Hematopoietic multipotent progenitor cell treated with erythropoietin and hydrocortisone succinate and interleukin-3 and kit ligand, for 6 days (in vitro differentiated cells): ENCODE results near the gene CRYAA.
"Not testable (repeated sequence)": the region's sequence is repeated elsewhere in the genome, so short reads cannot be mapped to it uniquely, and the experiment has no call there.

ENCODE experiments used
- DNase-seq: peaks from one replicate; pipeline ENCODE4 v3.0.0-alpha.2; 2015

Gene CRYAA

DNA sequence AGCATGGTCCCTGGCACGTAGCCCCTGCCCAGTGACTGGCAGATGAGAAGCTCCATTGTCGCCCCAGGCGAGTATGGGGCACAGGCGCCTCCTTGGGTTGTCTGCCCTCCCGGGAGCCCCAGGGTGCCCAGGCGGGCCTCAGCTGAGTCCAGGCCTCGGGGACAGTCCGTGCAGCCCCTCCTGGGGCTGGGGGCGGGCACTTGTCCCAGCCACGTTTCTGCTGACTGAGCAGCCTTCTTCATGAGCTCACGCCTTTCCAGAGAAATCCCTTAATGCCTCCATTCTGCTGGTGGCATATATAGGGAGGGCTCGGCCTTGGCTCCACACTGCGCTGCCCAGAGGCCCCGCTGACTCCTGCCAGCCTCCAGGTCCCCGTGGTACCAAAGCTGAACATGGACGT, at the start of gene CRYAA:
Gene CRYAA, plus strand, starts transcription at position 301 of the 400 bp plus-strand sequence. Its CDS starts 92 bp downstream, at position 393.
- not testable (repeated sequence) for DNase-seq

GRCh38 chr21:43130094-43130493, 38.7 kb upstream of the CRYAA start:
- not testable (repeated sequence) for DNase-seq

- DNase-seq: not testable (repeated sequence)
Observed at GRCh38 chr21:43134520-43134919, 34.3 kb upstream of the CRYAA start.

- not testable (repeated sequence) for DNase-seq
Observed at GRCh38 chr21:43138944-43139343, 29.9 kb upstream of the CRYAA start.

DNA sequence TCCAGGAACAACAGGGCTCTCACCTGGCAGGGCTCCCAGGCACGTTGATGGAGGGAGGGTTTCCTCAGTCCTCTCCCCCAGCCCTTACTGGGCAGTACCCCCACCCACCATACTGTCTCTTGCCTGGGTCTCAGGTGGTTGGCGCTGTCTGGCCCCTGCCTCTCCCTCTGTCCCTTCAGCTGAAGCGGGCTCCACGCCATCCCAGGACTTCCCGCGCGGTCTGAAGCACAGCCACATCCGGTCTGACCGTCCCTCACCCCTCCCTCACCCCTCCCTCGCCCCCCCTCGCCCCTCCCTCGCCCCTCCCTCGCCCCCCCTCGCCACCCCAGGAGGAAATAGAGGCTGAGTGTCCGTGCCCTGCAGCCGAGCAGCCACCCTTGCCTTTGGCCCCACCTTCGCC, 27.4 kb upstream of the CRYAA start:
- not testable (repeated sequence) for DNase-seq

GRCh38 chr21:43146637-43147036, 22.2 kb upstream of the CRYAA start:
- DNase-seq: not testable (repeated sequence)

DNA sequence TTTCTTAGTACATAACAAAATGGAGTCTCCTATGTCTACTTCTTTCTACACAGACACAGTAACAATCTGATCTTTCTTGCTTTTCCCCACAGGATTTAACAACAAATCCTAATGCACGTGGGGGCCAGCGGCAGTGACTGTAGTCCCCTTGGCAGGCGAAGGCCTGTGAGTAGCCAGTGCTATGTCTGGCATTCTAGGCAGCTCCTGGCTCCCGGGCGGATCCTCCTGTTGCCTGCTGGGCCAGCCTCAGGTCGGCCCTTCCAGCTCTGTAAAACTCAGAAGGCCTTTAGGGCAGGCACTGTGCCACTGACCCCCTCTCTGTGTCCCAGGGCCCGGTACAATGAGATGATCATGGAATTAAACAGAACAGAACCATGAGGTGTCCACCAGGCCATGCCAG, 20.8 kb upstream of the CRYAA start:
- DNase-seq: not testable (repeated sequence)

- not testable (repeated sequence) for DNase-seq
Observed at GRCh38 chr21:43149344-43149743, 19.5 kb upstream of the CRYAA start.

DNA sequence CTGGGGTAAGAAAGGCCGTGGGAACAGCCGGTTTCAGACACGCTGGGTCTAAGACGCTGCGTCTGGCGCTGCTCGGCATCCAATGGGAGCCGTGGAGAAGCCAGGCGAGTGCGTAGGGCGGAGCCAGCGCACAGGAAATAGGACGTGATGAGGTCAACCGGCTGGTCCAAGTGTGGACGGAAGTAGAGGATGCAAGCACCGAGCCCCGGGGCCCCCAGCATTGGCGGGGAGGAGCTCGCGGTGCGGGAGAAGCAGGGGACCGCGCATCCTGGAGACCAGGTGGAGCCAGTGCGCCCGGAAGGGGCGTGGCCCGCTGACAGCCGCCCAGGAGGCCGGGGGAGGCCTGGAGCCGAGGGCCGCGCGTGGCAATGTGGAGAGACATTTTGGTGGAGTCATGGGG, 15.2 kb upstream of the CRYAA start:
- not testable (repeated sequence) for DNase-seq

GRCh38 chr21:43159279-43160175, 9.3 kb upstream of the CRYAA start:
- not testable (repeated sequence) for DNase-seq

- not testable (repeated sequence) for DNase-seq
Observed at GRCh38 chr21:43161826-43162707, 6.7 kb upstream of the CRYAA start.

DNA sequence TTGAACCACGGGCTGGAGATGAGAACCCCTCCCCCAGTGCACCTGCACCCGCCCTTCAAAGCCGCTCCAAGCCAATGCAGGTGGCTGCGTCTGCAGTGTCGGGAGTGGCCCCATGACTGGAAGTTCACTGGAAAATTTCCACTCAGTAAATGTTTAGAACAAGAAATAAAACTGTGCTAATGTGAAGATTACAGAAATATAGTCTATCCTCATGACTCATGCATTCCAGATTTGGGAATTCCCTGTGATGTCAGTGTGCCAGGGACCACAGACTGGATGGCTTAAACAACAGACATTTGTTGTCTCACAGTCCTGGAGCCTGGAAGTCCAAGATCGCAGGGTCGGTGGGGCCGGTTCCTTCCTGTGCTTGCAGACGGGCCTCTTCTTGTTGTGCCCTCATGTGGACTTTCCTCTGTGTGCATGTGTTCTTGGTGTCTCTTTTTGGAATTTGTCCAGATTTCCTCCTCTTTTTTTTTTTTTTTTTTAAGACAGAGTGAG, 6.1 kb upstream of the CRYAA start:
- DNase-seq: not testable (repeated sequence)

- not testable (repeated sequence) for DNase-seq
Observed at GRCh38 chr21:43164823-43165222, 4.0 kb upstream of the CRYAA start.

- DNase-seq: not testable (repeated sequence)
Observed at GRCh38 chr21:43165734-43166133, 3.1 kb upstream of the CRYAA start.

DNA sequence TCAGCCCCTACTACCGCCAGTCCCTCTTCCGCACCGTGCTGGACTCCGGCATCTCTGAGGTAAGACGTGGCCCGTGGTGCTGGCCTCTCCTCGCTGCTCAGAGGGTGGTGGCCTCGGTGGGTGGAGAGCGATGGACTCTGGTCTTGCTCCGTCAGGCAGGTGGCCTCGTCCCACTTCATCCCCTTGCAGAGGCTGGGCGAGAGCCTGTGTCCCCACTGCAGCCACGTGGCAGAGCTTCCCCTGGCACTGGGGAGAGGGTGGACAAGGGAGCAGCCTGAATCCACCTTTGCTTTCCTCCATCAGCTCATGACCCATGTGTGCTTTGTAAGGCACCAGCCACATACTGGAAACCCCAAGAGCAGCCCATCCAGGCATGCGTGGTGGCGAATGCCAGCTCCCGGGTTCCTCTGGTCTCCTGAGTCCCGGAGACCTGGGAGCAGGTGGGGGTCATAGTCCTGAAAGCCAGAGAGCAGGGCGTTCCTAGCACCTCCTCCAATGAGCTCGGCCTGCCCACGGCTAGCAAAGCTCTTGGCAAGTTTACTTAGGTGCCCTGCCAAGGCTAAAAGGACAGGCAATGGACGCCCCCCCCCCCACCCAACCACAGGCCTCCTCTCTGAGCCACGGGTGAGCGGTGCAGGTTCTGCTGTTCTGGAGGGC, 550 bp downstream of the CRYAA start:
- not testable (repeated sequence) for DNase-seq

DNA sequence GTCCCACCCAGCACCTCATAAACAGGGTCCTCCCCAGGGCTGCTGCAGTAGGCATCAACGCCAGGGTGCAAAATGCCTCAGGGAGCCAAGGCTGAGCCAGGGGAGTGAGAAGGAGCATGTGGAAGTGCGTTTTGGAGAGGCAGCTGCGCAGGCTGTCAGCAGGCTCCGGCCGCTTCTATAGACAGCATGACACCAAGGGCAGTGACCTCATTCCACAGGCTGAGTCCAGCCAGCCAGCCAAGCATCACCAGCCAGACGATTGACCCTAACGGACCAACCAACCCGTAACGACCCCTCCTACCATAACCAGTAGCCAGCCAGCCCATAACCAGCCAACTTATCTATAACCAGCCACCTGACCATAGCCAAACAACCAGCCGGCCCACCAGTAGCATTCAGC, 1.1 kb downstream of the CRYAA start:
- not testable (repeated sequence) for DNase-seq

DNA sequence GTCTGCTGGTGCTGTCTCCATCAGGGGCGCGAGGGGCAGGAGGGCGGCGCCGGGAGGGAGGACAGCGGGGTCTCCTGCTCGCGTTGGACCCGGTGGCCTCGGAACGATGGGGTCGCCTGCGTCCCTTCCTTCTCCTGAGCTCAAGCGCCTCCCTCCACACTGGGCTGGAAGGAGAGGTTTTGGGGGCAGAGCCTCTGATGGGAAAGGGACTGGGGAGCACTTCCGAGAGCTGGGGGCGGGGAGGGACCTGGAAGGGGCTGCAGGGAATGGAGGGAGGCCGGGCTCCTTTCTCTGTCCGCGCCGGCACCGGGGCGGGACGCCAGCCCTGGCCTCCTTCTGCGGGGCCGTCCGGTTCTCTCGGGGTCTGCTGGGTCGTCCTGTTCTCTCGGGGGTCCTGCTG, 4.0 kb downstream of the CRYAA start:
- not testable (repeated sequence) for DNase-seq

GRCh38 chr21:43173438-43173837, 4.6 kb downstream of the CRYAA start:
- DNase-seq: not testable (repeated sequence)

GRCh38 chr21:43173930-43174329, 5.1 kb downstream of the CRYAA start:
- DNase-seq: not testable (repeated sequence)

DNA sequence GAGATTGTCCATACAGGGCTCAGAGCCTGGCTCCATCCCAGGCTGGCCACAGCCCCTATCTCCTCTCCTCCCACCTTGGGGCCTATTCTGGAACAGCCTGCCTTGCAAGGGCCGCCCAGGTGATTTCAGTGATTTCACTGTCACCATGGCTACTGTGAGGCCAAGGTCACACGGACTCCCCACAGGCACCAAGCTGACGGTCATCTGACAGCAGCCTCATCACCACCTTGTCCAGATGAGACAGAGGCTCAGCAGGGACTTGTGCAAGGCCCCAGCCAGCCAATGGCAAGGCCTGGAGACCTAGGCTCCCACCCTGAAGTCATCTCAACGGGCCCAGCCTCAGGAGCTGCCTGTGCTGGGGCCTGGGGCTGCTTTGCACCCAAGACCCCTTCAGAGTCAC, 6.2 kb downstream of the CRYAA start:
- not testable (repeated sequence) for DNase-seq

DNA sequence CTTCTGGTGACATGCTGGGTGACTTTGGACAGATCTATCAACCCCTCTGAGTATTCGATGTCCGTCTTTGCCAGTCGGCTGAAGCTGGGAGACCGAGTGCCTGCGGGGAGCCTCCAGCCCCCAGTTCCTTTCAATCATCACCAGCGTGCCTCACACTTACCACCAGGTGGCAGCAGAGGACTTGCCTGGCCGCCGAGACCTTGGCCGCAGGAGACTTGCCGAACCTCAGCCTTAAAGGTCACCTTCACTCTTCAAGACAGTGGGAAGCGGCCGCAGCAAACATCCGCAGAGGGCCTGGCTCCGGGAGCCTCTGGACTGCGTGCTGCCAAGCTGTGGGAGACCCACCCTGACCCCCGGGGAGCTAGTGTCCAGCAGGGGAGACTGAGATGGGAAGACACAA, 7.8 kb downstream of the CRYAA start:
- not testable (repeated sequence) for DNase-seq
